Hematopoietic multipotent progenitor cell treated with erythropoietin and hydrocortisone succinate and interleukin-3 and kit ligand, for 15 days (in vitro differentiated cells): Measurements from ENCODE around the gene MIGA1.
"Not testable (repeated sequence)": the region's sequence is repeated elsewhere in the genome, so short reads cannot be mapped to it uniquely, and the experiment has no call there.

ENCODE experiments used
- DNase-seq: peaks from one replicate; pipeline ENCODE4 v3.0.0-alpha.2; 2015; ENCODE audit warnings: low spot score

Gene MIGA1

GRCh38 chr1:77850082-77850481, 70.6 kb downstream of the MIGA1 start:
- no peak for DNase-seq

GRCh38 chr1:77857552-77857951, 78.1 kb downstream of the MIGA1 start:
- no peak for DNase-seq

DNA sequence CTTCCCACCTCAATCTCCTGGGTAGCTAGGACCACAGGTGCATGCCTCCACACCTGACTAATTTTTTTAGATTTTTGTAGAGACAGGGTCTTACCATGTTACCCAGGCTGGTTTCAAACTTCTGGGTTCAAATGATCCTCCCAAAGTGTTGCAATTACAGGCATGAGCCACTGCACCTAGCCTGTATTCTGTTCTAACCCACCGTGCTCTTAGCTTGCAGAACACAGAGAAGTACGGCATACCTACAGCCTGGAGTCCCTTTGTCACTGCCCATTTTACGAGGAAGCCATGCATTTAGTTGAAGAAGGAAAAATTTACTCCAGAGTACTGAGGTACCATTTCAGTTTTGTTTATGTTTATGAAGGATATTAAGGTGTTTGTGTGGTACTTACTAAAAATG, 79.3 kb downstream of the MIGA1 start:
- no peak for DNase-seq

DNA sequence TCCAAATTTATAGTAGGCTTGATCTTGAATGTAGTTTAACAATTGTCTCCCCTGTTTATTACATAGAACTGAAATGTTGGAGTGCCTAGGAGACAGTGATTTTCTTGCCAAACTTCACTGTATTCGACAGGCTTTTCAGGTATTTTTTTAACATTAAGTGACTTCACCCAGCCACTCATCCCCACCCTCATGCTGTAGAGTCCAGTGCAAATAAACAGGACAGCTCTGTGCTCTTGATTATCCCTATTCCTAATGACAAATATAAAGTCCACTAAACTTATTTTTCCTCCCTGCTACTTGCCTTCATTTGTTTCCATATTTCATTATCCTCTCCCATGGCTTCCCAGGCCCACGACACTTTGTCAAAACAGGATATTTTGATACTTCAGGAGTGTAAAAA, 79.8 kb downstream of the MIGA1 start:
- DNase-seq = no peak

GRCh38 chr1:77866296-77866695, 86.8 kb downstream of the MIGA1 start:
- DNase-seq = no peak

DNA sequence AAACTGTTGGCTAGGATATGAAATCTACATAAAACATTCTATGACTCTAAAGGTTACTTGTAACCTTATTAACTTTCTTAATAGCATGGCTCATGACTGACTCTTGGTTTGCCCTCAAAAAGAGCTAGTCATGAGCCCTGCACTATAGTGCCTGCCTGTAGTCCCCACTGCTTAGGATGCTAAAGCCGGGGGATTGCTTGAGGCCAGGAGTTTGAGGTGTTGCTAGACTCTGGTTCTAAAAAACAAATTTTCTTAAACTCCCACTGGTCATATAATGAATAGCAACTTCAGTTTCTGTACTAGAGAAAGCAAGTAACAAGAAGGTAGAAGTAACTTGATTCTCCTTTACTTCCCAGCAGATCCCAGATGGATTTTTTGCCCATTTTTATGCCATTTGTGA, 93.2 kb downstream of the MIGA1 start:
- no peak for DNase-seq

DNA sequence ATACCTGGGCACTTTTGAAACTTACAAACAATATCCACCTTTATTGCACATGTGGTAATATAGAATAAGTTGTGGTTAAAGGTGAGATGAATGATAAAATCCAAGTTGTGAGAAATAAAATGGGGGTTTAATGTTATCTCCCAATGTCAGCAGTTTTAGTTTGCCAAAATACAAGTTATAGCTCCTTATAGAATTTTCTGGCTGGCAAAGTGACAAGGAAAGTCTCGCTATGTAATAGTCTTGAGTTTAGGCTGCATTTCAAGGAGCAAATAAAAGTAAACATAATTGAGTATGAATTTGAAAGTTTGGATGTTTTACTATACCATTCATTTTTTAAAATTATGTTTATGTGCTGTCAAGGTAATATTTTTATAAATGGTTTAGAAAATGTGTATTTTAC, 94.0 kb downstream of the MIGA1 start:
- DNase-seq = no peak

DNA sequence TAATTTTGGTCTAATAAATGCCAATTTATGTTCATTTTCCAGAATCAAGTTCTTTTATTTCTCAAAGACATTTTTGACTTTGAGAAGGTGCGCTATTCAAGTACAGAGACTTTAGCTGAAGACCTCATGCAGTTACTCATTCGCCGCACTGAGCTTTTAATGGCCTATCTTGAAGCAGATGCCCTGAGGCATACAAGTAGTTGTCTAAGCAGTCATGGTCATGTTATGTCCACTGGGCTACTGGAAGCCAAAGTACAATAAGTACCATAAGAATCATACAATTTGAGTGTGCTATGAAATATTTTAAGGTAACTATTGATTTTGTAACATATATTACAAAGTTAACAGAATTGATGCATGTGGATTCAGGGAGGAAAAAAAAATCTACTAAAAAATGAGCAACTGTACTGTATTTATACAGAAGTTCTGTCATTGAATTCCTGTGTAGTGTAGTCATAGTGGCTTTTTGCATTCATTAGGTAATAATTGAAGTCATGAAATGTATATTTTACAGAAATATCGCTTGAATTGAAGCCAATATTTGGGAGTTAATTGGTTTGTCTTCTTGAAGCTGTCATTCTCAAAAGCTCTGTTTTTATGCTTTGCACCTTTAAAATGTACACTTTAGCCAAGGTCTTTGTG, 95.5 kb downstream of the MIGA1 start:
- no peak for DNase-seq

- no peak for DNase-seq
These were observed 97.4 kb downstream of the MIGA1 start for GRCh38 chr1:77876884-77877283.

- no peak for DNase-seq
These were observed 101.6 kb downstream of the MIGA1 start for GRCh38 chr1:77881061-77881460.

- DNase-seq = no peak
These were observed 103.0 kb downstream of the MIGA1 start for GRCh38 chr1:77882411-77882810.

GRCh38 chr1:77888081-77888780, 108.8 kb downstream of the MIGA1 start, which contains the start of gene NEXN:
Gene NEXN, plus strand, starts transcription at chr1:77888624. Its CDS starts 27,483 bp downstream, at chr1:77916107.
- DNase-seq = no peak

- no peak for DNase-seq
These were observed 109.6 kb downstream of the MIGA1 start for GRCh38 chr1:77888781-77889642.

GRCh38 chr1:77889671-77890070, 110.2 kb downstream of the MIGA1 start:
- DNase-seq = no peak

GRCh38 chr1:77891200-77891599, 111.8 kb downstream of the MIGA1 start:
- no peak for DNase-seq

DNA sequence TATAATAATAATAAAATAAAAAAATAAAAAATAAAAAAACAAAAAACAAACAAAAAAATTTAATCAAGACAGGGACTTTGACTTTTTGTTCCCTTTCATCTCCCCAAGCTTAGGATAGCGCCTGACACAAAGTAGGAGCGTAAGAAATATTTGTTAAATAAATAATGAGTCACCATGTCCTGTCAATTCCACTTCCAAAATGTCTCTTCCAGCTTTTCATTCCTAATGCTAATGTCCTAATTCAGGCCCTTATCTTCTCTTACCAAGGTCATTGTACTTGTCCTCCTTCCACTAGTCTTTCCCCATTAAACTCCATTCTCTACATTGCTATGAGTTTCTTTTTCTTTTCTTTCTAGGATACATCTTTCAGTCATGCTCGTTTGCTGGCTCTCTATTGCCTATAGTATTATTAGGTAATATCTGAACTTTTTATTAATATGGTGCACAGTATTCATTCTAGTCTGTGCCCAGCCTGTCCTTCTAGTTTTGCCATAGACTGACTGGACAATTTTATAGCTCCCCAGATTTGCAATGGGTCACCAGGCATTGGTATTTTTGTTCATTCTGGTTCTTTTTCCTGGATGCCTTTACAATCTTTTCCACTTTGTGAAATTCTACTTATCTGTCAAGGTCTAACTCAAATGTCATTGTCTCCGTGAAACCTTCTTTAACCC, 120.3 kb downstream of the MIGA1 start:
- no peak for DNase-seq

- no peak for DNase-seq
These were observed 121.3 kb downstream of the MIGA1 start for GRCh38 chr1:77900687-77901293.

DNA sequence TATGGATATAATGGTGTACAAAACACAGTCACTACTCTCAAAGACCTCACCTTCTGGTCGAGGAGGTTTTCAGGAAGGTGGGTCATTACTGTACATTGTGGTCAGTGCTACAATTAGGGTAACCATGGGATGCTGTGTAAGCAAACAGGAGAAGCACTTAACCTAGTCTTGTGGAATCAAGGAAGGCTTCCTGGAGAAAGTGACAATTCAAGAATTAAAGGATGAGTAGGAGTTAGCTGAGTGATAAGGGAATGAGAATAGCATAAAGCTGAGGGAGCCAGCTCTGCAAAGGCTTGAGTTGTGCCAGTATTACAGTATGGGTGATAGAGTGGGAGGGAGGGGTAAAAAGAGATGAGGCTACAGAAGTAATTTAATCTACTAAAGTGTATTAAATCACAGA, 126.2 kb downstream of the MIGA1 start:
- no peak for DNase-seq

DNA sequence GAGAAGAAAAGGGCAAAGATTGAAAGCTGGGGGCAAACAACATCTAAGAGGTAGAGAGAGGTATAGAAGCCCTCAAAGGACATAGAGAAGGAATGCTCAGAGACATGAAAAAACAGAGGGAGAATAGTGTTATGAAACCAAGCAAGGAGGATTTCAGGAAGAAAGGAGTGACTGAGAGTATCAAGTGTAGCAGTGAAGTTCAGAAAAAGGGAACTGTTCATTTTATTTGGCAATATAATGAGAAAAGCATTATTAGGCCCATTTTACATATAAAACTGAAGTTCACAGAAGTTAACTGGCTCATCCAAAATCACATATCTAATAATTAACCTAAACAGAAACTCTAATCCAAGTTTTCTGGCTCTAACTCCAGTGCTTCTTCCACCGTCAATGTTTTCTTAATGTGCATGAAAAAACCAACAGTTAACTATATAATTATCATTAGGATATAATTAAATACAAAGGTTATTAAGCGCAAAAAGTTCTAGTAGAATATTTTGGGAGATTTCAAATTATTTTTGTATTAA, 126.6 kb downstream of the MIGA1 start:
- no peak for DNase-seq

- DNase-seq = no peak
These were observed 127.2 kb downstream of the MIGA1 start for GRCh38 chr1:77906624-77907023.

DNA sequence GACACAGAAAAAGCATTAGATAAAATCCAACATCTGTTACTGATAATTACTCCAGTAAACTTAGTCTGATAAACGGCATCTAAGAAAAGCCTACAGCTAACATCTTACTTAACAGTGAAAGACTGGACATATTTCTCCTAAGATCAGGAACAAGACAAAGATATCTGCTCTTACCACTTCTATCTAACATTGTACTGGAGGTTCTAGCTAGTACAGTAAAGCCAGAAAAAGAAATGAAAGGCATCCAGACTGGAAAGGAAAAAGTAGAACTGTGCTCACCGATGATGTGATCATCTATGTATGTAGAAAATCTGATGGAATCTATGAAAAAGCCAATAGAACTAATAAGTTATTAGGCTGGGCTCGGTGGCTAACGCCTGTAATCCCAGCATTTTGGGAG, 130.7 kb downstream of the MIGA1 start:
- no peak for DNase-seq

- not testable (repeated sequence) for DNase-seq
These were observed 139.5 kb downstream of the MIGA1 start for GRCh38 chr1:77918918-77919317.
